Caki2 (cell line): Measurements from ENCODE around the gene CCR5AS.
"Not testable (repeated sequence)": the region's sequence is repeated elsewhere in the genome, so short reads cannot be mapped to it uniquely, and the experiment has no call there.

ENCODE experiments used
- DNase-seq: peaks from one replicate; pipeline ENCODE4 v3.0.0-alpha.2; 2015; ENCODE audit warnings: low read depth
- in situ Hi-C: cut with HindIII; loops from 2 replicates; pipeline ENCODE4 v1.10.0; 2016; ENCODE audit warnings: low sequenced_read_pairs, low pct_unique_long_range_greater_than_20kb, mixed read lengths

The CCR5AS gene

DNA sequence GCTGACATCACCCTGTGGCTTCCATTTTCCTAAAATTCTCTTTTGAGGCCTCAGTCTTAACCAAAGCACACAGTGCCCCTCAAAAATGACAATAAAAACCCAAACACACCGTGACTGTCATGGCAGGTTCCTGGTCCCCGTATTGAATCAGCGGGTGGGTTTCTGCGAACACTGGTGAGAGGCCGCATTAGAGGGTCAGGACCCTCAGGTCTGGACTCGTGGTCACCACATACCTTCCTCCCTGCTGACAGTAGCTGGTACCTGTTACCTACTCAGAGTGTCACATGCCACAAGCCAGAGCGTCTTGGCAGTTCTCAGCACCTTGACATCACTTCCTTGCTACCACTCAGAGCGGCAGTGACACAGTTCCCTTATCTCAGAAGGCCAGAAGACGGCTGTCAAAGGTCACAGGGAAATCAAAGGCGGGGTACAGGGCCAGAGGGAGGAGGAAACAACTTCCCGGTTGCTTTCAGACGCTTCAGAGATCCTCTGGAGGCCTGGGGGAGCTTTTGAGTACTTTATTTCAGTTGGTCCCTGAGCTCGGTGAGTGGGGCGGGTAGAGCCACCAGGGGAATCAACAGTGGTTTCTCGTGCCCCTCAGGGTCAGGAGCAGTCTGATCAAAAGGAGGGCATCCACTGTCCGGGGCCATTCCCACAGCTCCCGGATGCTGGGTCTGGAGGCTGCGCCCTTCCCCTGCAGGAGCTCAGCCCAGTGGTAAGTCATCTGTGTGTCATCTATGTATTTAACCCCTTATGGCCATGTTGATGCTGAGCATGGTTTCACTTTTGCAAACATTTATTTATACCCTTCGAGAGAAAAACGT is at the start of gene CCR5AS, which contains the start of gene CCRL2:
Gene CCR5AS, minus strand, starts transcription at position 279 of the 824 bp plus-strand sequence.
Gene CCRL2, plus strand, starts transcription at position 472 of the 824 bp plus-strand sequence. CDS start 821 bp downstream, outside the sequence.
- in situ Hi-C loops: no loop called here
- DNase-seq: no peak

- in situ Hi-C loops: no loop called here
- no peak for DNase-seq
Measured at GRCh38 chr3:46456118-46456517, 49.3 kb upstream of the CCR5AS start.

DNA sequence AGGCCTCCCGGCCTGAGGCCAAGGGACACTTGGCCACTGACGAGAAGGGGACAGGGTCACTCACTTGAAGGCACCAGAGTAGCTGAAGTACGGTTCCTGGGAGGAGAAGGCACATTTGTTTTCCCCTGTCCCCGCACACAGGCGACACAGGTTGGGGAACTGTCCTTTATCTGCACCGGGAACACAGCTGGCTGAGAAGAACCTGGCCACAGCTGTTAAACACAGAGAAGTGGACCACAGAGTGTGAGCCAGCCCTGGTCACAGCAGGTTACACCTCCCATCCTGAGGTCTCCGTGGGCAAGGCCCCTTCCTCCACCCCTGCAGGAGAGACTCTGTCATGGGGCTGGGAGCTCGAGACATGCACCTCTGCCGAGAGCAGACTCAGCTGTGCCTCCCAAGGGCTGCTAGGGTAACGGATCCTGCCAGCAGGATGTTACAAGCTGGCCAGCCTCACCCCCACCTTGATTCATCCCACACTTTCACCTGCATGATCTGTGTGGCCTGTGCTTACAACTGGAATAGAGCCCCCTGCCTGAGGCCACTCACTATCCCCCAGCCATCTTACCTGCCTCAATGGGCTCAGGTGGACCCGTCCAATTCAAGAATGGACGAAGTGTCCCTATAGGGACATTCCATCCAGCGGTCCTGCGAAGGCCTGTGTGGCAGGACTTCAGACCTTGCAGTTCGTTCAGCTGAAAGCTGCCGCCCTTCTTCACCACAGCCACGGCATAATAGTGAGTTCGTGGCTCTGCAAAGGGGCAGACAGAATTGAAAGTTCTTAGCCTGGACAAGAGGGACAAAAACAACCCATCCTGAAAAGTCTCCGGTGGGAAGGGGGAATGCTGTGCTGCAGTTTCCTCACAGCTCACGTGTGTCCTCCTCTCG is 48.6 kb upstream of the CCR5AS start:
- DNase-seq: no peak
- in situ Hi-C loops: no loop called here

DNA sequence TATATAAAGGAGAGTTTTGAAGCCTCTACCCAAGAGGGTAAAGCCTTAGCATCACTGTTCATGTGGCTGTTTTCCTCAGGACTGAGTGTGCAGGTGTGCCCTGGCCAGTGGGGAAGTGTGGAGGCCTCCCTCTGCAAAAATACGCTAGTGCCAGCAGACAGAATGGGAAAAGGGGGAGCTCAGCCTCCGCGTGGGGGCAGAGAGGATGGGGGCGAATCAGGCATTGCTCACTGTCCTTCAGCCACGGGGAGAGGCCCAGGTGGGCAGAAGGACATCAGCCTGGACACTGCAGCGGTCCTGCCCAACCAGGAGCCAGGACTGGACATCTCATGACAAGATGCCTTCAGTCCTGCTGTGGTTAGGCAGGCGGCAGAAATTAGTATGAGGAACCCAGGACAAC is 47.7 kb upstream of the CCR5AS start:
- in situ Hi-C loops: no loop called here
- DNase-seq: no peak

DNA sequence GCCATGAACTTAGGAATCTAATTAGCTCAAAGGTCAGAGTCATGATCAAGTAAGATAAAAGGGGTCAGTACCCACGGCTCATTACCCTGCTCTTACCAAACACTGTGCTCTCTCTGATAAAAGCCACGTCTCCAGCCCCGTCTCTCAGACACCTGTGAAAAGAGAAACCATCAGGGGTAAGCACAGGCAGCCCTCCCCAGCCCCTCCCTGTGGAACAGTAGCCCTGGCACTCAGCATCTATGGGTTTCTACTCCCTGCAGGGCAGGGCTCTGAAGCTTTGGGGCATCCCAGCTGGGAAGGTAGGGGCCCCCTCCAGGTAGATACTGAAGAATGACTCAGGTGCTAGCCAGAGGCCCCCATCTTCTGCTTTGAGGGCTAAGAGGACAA is 47.3 kb upstream of the CCR5AS start:
- no peak for DNase-seq
- in situ Hi-C loops: no loop called here

DNA sequence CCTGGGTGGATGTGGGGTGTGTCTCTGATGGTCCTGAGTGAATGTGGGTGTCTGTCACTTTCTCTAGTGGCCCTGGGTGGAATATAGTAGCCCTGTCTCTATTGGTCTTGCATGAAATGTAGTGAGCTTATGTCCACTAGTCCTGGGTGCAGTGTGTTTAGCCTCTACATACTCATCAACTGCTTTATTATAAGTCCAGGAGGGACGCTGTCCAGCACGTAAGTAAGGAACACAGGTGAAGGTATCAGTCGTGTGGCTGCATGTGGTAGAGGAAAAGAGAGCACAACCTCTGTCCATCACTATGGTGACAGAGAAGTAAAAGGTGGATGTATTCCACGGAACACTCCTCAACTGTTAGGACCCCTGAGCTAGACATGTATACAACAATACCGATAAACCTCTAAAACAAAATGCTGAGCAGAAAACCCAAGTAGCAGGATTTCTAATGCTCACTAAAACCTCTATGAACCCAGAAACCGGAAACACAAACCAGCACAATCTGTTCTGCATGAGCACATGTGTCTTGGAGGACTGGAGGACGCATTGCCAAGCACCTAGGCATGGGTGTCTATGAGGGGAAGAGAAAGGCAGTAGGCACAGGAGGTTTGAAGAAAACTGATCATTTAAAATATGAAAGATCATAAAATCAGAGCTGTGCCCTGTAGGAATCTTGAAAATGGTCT is 46.8 kb upstream of the CCR5AS start:
- in situ Hi-C loops: no loop called here
- DNase-seq: no peak

GRCh38 chr3:46449755-46450552 is 43.1 kb upstream of the CCR5AS start:
- in situ Hi-C loops: no loop called here
- no peak for DNase-seq

- DNase-seq: no peak
- in situ Hi-C loops: no loop called here
Measured at GRCh38 chr3:46448721-46449120, 41.9 kb upstream of the CCR5AS start.

GRCh38 chr3:46447228-46447985 is 40.5 kb upstream of the CCR5AS start:
- DNase-seq: no peak
- in situ Hi-C loops: no loop called here

- in situ Hi-C loops: no loop called here
- DNase-seq: no peak
Measured at GRCh38 chr3:46442576-46443530, 36.0 kb upstream of the CCR5AS start.

GRCh38 chr3:46440531-46441294 is 33.8 kb upstream of the CCR5AS start:
- DNase-seq: no peak
- in situ Hi-C loops: no loop called here

GRCh38 chr3:46438831-46439230 is 32.0 kb upstream of the CCR5AS start:
- in situ Hi-C loops: no loop called here
- DNase-seq: no peak

GRCh38 chr3:46435081-46435726 is 28.3 kb upstream of the CCR5AS start:
- in situ Hi-C loops: no loop called here
- no peak for DNase-seq

GRCh38 chr3:46433841-46434240 is 27.0 kb upstream of the CCR5AS start:
- in situ Hi-C loops: no loop called here
- DNase-seq: no peak

DNA sequence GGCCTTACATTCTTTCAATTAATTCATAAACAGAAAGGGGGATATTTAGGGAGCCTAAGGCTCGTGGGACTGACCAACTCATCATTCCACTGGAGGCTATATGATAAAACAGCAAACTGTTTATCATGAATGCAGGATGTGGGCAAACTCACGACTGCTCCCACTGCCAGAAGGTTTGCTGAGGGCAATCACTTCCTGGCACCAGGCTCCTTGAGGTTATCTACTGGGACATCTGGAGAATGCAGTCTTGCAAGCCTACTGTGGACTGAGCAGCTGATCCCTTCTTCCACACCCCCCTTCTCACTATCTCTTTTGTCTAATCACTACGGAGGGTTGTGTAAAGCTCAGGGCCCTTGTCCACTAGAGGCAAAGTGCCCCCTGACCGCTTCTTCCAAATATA is 26.3 kb upstream of the CCR5AS start:
- in situ Hi-C loops, DNase-seq: not testable (repeated sequence)
